Transverse colon (tissue), 4 donors: Measurements from ENCODE around the gene HAPSTR1.

Experiments used
- POLR2A ChIP-seq: fragments of 450-650 bp; IDR thresholded peaks from one replicate; pipeline ENCODE4 v1.6.1; 2016; ENCODE audit warnings: antibody characterized with exemption, mild to moderate bottlenecking, moderate library complexity
- POLR2AphosphoS5 ChIP-seq, 3 donors: sonication (generic); formaldehyde crosslinking; IDR thresholded peaks; one replicate each; pipeline ENCODE4 v1.6.1; 2016; ENCODE audit warnings: antibody characterized with exemption in 3 of 3
- TF ChIP-seq, protein P1 (sequence below), 5 experiments: fragments of 200-600 bp in 3 of 5; fragments of 450-650 bp in 2 of 5; sonication (generic) in 3 of 5; IDR thresholded peaks; 1 replicate in 2 of 5; 2 replicates in 3 of 5; pipeline ENCODE4 v1.5.1; 2016 to 2017; ENCODE audit warnings: antibody characterized with exemption in 5 of 5, inconsistent platforms in 3 of 5, mild to moderate bottlenecking in 2 of 5, moderate library complexity in 1 of 5

DNA sequence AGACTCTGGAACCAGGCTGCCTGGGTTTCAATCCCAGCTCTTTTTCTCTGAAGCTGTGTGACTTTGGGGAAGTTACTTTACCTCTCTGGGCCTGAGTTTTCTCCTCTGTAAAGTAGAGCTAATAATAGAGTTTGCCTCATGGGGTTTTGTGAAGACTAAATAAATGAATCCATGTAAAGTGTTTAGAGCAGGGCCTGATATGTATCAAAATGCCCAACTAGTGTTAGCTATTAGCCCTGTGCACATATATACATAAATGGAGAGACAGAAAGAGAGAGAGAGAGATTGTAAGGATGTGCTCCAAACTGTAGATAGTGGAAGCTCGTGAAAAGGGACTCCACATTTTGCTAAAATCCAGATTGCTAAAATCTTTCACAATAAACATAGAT, 44.8 kb upstream of the HAPSTR1 start:
- TF ChIP-seq POLR2AphosphoS5 (IDR thresholded peaks at IDR 0.05) (no peak), POLR2A (no peak)
- TF ChIP-seq, protein P1, sequence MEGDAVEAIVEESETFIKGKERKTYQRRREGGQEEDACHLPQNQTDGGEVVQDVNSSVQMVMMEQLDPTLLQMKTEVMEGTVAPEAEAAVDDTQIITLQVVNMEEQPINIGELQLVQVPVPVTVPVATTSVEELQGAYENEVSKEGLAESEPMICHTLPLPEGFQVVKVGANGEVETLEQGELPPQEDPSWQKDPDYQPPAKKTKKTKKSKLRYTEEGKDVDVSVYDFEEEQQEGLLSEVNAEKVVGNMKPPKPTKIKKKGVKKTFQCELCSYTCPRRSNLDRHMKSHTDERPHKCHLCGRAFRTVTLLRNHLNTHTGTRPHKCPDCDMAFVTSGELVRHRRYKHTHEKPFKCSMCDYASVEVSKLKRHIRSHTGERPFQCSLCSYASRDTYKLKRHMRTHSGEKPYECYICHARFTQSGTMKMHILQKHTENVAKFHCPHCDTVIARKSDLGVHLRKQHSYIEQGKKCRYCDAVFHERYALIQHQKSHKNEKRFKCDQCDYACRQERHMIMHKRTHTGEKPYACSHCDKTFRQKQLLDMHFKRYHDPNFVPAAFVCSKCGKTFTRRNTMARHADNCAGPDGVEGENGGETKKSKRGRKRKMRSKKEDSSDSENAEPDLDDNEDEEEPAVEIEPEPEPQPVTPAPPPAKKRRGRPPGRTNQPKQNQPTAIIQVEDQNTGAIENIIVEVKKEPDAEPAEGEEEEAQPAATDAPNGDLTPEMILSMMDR (IDR thresholded peaks at IDR 0.05): no peak
